HG03378 (cell line): ENCODE results near the gene ATAD2B.
"Not testable (repeated sequence)": the region's sequence is repeated elsewhere in the genome, so short reads cannot be mapped to it uniquely, and the experiment has no call there.

Experiments used
- ATAC-seq: cut with Tn5 transposase; IDR thresholded peaks from one replicate; pipeline ENCODE4 v1.9.1; 2021; ENCODE audit warnings: mild to moderate bottlenecking, moderate library complexity; ENCODE audit not compliant: unreplicated experiment

ATAD2B gene

DNA sequence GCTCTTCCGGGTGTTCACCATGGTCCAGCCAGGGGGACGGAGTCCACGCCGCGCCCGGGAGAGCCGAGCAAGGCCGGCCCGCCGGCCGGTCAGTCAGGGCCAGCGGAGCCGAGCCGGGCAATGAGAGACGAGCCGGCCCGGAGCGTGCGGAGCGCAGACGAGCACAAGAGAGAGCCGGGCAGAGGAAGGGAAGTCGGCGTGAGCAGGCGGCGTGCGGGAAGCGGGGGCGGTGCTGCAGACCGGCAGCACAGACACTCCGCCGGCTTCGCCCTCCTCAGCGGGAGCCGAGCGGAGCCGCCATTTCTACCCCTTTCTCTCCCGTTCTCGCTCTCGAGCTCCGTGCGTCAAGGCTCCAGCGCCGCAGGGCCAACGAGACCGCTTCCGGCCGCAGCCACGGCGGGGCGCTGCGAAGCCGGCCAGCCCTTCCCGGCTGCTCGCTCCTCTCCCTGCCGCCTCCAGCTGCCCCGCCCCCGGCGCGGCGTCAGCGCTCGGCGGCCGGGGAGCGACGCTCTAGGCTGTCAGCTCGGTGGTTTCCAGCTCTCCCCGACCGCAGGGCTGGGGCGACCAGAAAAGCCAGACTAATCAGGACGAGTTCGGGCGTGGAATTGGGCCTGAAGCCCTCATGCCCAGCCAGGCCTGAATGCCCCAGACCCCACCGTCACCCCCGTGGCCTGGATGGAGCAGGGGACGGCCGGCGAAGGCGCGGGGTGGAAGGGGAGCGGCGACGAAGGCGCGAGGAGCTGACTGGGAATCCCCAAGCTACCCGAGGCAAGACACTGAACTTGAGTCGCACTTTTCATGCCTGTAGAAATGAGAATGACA lies at the start of gene ATAD2B:
ATAD2B (minus strand) TSS at position 374 of the 822 bp plus-strand sequence; CDS start at position 21, 353 bp downstream.
- peak; percentile 54 for ATAC-seq

DNA sequence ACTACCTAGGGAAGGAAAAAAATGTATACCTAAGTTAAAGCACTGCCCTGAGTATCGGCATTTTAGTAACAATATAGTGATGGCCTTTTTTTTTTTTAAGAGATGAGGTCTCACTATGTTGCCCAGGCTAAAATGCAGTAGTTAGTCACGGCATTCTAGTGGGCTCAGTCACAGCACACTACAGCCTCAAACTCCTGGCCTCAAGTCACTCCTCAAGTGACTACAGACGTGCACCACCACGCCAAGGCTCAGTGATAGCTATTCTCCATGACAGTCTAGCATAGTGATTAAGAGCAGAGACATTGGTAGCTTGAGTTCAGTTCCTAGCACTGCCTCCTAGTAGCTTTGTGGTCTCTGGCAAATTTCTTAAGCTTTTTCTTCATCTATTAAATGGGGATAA lies 40.9 kb upstream of the ATAD2B start:
- no peak for ATAC-seq

DNA sequence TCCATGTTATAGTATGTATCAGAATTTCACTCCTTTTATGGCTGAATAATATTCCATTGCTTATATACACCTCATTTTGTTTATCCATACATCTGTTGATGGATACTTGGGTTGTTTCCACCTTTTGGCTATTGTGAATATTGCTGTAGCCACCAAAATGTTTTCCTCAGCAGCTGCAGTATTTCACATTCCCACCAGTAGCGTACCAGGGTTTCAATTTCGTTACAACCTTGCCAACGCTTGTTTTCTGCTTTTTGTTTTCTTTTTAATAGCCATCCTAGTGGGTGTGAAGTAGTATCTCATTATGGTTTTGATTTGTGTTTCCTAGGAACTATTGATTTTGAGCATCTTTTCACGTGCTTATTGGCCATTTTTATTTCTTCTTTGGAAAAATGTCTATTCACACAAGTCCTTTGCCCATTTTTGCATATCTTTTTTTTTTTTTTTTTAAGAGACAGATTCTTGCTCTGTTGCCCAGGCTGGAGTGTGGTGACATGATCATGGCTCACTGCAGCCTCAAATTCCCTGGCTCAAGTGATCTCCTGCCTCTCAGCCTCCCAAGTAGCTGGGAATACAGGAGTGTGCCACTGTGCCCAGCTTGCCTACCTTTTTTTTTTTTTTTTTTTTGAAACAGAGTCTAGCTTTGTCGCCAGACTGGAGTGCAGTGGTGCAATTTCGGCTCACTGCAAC lies 27.5 kb upstream of the ATAD2B start:
- no peak for ATAC-seq

DNA sequence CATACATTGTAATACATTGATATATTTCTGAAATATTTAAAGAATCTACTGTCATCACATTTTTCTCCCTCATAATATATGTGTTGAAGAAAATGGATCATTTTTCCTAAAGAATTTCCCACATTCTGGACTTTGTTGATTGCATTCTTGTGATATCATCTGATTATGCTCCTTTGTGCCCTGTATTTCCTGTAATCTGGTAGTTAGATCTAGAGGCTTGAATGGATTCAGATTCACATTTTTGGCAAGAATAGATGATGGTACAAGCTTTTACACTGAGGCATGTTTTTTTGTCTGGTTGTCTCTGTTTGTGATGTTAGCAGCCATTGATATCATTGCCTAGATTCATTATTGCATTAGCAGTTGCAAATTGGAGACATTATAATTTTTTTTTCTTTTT lies 26.7 kb upstream of the ATAD2B start:
- ATAC-seq = no peak

DNA sequence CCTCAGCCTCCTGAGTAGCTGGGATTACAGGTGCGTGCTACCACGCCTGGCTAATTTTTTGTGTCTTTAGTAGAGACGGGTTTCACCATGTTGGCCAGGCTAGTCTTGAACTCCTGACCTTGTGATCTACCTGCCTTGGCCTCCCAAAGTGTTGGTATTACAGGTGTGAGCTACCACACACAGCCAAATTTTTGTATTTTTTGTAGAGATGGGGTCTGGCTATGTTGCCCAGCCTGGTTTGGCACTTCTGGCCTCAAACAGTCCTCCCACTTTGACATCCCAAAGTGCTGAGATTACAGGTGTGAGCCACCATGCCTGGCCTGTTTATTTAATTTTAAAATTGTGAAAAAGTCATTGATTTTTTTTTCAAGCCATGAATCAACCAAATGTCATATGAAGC lies 25.6 kb upstream of the ATAD2B start:
- ATAC-seq = not testable (repeated sequence)

DNA sequence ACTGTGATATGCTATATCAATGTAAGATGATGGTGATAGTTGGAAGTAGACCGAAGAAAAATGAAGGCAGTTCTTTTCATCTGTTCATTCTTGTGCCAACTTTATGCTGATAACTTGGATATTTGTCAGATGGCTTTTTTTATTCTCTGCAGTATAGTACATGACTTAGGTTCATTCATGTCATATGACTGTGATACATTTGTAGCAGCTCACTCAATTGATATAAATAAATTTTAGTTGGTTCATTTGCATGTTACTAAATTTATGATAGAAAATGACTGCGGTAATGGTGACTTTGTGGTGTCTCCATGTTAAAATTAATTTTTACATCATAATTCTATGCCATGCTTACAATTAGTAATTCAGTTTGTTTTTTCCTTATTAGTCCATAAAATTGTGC lies 20.4 kb upstream of the ATAD2B start:
- ATAC-seq = no peak

DNA sequence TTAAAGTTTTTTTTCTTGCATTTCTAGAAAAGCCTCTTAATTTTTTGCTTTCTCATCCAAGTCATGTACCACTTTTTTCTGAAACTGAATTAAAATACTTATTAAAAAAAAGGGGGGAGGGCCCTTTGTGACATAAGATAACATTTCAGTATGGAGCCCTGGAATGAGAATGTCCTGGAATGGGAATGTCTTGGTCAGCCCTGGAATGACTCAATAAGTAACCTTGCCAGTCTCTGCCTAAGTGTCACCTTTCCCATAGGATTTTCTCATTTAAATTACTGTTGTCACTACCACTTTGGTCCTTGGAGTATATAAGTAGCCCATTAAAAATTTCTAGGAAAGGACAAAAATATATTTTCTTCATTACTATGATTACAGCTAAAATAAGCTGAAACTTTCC lies 18.1 kb upstream of the ATAD2B start:
- no peak for ATAC-seq

DNA sequence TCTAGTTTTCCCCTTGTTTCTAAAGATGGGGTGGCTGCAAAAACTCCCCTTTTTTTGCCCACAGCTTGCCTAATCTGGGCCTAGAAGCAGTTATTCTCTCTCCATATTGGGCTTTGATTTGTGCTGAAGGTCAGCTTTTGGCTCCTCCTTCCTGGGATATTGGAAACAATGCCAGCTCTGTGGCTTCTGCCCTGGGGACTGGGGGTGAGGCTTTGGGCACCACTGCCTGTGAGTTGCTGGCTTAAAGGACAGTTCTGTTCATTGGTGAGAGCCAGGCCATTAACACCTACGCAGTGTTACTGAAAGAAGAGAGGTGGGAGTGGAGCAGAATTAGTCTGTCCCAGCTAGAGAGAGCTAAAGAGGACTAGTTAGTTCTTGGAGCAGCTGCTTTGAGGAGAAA lies 17.6 kb upstream of the ATAD2B start:
- ATAC-seq = no peak

DNA sequence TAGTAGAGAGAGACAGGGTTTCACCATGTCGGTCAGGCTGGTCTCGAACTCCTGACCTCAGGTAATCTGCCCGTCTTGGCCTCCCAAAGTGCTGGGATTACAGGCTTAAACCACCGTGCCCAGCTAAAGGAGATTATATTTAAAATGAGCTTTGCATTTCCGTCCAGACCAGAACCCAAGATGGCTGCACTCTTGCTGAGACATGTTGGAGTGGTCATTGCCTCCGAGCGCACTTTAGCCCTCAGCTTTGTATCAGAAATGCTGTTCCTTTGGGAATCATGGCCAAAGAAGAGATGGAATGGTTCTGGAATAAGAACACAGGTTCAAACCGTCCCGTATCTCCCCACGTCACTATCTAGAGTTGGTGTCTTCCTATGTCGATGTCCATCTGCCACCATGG lies 16.7 kb upstream of the ATAD2B start:
- ATAC-seq = no peak

DNA sequence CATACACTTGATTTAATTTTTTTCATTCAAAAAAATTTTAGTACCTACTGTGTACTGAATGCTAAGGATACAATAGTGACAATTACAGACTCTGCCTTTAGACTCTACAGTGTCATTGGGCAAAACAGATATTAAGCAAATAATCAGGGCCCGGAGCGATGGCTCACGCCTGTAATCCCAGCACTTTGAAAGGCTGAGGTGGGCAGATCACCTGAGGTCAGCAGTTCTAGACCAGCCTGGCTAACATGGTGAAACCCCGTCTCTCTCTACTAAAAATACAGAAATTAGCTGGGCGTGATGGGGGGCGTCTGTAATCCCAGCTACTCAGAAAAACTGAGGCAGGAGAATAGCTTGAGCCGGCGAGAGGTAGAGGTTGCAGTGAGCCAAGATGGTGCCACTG lies 14.7 kb upstream of the ATAD2B start:
- no peak for ATAC-seq

DNA sequence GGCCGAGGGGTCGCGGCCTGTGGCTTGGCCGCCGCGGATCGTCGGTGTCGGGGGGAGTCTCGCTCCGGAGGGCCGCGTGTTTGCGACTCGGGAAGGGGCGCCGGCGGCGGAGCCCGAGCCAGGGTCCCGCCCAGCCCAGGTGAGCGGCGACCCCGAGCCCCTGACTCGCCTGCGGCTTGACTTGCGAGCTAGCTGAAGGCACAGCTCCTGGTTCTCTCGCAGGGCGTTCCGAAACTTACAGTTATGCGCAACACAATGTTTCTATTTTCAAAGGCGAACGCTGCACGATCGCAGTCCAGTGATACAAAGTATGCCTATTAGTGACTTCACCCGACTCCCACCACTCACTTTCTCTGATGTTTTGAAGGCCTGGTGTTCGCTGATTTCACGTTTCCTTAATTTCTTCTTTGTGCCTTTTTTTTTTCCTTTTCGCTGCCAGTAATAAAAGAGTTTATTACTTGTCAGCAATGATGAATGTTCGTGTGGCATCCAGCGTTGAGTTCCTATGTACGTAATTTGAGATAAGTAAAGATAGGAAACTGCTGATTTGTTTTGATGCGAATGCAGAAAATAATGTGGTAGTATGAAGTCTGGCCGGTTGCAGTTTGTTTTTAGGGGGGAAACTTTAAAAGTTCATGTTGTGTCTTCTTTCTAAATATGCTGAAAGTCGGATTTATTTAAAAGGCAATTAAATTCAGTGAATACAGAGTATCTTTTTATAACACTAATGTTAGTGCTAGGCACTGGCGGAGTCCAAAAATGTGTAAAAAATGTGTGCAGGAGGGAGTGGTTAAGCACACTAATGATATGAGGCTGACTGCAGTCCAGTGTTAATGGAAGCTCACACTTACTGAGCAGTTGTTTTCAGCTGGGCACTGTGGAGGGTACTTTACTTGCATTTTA lies 14.0 kb upstream of the ATAD2B start:
- ATAC-seq = peak; percentile 64

DNA sequence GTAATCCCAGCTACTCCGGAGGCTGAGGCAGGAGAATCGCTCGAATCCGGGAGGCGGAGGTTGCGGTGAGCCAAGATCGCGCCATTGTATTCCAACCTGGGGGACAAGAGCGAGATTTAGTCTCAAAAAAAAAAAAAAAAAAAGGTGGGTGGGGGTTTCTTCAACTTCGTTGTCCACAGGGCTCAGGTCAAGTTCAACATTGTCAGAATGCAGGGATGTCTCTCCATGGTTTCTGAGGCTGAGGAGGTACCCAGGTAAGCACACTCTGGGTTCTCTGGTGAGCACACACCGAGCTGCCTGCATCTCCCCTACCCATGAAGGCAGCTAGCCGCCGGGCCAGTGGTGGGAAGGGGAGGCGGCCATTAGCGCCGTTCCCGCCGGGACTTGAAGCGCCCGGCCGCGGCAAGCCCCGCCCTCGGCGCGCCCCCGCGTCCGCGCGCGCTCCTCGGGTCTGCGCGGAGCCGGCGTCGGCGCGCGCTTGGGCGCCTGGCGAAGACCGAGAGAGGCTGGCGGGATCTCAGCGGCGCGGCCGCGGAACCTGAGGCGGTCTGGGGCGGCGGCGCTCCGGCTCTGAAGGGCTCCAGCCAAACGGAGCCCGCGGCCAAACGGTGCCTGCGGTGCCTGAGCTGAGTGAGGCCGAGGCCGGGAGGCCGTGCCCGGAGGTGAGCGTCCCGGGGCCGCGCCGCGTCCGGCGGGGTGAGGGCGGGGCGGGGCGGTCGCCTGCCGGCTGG lies 13.2 kb upstream of the ATAD2B start, which contains the start of gene UBXN2A:
UBXN2A (plus strand) TSS at position 477 of the 731 bp plus-strand sequence. CDS start 17,852 bp downstream, outside the sequence.
- peak; percentile 49 for ATAC-seq

DNA sequence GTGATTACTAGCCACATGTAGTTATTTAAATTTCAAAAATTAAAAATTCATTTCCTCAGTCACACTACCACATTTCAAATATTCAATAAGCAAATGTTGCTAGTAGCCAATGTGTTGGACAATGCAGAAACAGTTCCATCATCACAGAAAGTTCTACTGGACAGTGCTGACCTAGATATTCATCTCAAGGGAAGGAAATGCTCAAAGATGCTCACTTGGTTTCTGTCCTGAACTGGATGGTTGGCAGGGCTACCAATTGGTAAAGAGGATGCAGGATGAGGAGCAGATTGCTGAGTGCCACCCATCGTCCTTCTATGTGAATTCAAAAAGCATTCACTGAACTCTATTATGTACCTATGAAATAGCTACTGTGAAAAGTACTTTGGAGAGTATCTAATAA lies 7.3 kb upstream of the ATAD2B start:
- no peak for ATAC-seq

DNA sequence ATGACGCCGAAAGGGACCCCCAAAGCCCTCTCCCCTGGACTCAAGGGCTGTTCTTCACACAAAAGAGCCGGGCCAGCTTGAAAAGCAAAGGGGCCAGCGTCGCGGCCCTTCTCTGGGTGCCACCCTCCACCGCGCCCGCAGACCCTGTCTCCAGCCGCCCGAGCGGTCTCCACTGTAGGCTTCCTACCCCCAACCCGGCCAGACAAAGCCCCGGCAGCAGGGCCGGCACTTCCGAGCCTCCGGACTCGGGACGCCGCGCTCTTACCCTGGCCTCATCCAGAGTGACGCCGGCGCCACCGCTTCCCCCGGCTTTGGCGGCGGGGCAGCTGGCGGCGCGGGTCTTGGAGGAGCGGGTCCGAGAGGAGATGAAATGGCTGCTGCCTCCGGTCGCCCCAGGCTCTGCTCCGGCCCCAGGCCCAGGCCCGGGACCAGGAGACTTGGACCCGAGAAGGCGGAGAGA lies 603 bp downstream of the ATAD2B start:
- peak; percentile 18 for ATAC-seq

DNA sequence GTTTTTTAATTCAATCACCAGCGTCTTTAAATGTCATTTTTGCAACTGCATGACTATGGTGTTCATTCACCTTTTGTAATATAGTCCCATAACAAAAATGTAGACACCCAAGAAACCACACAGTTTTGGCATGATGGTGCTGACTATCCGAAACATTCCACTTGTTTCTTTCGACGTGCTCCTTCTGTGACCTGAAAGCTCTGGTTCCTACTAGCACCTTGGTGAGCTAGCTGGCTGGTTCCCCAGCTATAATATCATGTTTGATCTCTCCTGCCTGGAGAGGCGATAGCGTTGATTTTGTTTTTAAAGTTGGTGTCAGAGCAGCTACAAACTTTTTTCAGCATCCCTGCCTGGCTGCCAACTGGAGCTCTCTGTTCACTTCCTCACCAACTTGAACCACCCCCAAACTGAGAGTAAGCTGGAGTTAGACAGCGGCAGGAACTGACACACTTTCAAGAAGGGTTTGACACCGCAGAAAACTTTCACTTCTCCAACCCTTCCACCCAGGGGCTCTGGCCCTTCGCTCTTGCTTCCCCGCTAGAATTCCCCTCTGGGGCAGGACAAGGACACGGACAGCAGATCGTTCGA lies 1.1 kb downstream of the ATAD2B start:
- ATAC-seq = peak; percentile 62

DNA sequence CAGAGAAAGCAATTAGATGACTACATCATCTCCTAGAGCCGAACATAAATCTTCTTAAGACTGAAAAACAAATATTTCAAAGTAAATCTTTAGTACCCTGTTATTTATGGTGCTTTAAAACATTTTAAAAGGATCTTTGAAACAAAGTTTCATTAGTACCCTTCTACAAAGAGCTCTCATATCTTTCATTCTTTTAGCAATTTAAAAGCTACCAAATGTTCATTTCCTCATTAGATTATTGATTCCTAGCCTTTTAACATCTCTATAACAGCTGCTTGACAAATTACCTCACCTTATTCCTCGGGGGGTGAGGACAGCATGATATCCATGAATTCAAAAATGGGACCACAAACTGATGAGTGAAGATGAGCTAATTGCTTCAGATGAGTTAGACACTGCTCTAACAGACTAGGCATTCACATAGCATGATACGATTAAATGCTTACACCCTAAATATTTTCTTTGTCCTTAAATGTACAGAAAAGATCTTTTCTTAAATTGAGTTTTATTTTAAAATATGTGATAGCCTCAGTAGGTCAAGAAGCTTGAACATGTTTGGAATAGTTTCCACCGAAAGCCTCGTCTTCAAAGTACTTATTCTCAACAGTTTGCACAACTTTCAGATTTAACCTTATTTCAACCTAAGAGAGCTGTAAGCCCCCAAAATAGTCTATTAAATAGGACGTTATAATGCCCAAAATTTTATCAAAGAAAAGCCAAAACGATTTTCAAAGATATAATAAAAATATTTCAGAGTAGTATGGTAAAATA lies 2.1 kb downstream of the ATAD2B start:
- no peak for ATAC-seq

DNA sequence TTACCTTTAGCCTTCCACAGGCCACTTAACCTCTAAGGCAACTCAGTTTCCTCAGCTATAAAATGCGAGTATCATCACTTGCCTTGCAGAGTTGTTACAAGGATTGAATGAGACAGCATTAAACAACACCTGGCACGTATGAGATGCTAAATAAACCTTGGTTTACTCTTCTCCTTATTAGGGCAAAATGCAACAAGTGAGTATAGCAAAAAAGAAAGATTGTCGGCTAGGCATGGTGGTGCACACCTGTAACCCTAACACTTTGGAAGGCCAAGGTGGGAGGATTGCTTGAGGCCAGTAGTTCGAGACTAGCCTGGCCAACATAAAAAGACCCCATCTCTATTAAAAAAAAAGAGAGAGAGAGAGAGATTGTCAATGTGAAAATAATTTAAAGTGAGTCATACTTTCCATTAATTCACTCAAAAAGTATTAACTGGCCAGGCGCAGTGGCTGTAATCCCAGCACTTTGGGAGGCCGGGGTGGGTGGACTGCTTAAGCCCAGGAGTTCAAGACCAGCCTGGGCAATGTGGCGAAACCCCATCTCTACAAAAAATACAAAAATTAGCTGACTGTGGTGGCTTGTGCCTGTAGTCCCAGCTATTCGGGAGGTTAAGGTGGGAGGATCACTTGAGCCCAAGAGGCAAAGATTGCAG lies 8.0 kb downstream of the ATAD2B start:
- no peak for ATAC-seq

DNA sequence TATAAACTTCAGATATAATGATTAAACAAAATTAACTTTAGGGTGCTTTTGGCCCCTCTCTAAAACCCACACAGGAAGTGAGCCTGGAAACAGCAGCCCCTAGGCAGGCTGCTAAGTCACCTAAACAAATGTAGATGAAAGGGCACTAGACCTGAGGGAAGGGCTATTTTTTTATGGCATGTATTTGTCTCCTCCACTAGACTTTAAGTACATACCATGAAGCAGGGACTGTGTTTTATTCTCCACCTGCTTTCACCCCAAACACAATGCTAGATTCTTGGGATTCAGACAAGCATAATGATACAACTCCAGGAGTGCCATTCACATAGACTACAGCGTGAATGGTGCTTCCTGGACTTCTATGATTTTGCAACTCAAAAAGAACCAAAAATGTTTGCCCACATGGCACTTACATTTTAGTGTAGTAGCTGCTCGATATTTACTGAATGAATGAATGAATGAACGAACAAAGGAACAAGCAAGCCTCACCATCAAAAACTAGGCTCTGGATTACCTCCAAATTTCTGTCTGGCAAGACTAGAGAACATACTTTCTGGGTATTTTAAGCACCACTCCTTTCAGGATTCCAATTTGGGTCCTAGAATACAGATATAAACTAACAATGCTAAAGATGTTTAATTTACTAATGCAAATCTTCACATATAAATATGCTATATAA lies 10.1 kb downstream of the ATAD2B start:
- peak; percentile 77 for ATAC-seq
